Esophagus muscularis mucosa (tissue), 4 donors: ENCODE results near the gene TNFRSF1B. TPM values are rescaled to one million over a fixed set of nuclear protein-coding genes. Genes with fewer than 3 reads are reported as not detected.
A peak's percentile ranks its signal among the peaks of the same experiment; 100 is the strongest.

Experiments used
- DNase-seq: peaks from one replicate; pipeline ENCODE4 v3.0.0-alpha.2; 2017; ENCODE audit errors: extremely low spot score
- H3K27ac ChIP-seq, 4 donors: fragments of 200-600 bp; sonication (generic); replicated peaks in 1 of 4; 1 replicate in 3 of 4; 2 replicates in 1 of 4; pipeline ENCODE4 v1.5.1; 2016 to 2019; ENCODE audit warnings: mild to moderate bottlenecking in 1 of 4
- H3K27me3 ChIP-seq, 4 donors: fragments of 200-600 bp; sonication (generic); one replicate each; pipeline versions ENCODE4 v1.5.1 to v1.6.0; 2016 to 2019
- H3K36me3 ChIP-seq, 4 donors: fragments of 200-600 bp; sonication (generic); one replicate each; pipeline ENCODE4 v1.5.1; 2016 to 2019
- H3K4me1 ChIP-seq, 4 donors: fragments of 200-600 bp; sonication (generic); one replicate each; pipeline ENCODE4 v1.5.1; 2016 to 2019
- H3K4me3 ChIP-seq, 4 donors: fragments of 200-600 bp; sonication (generic); 1 replicate in 2 of 4; 2 replicates in 2 of 4; pipeline ENCODE4 v1.5.1; 2016 to 2019; ENCODE audit warnings: mild to moderate bottlenecking in 4 of 4, moderate library complexity in 1 of 4
- H3K9me3 ChIP-seq, 4 donors: fragments of 200-600 bp; sonication (generic); 1 replicate in 3 of 4; 2 replicates in 1 of 4; pipeline ENCODE4 v1.5.1; 2016 to 2019
- CTCF ChIP-seq, 3 experiments: fragments of 200-600 bp in 2 of 3; fragments of 450-650 bp in 1 of 3; sonication (generic) in 2 of 3; IDR thresholded peaks; one replicate each; pipeline ENCODE4 v1.5.1; 2017 to 2019; ENCODE audit warnings: antibody characterized with exemption in 3 of 3, mild to moderate bottlenecking in 2 of 3, moderate library complexity in 1 of 3
- EP300 ChIP-seq: sonication (generic); formaldehyde crosslinking; IDR thresholded peaks from one replicate; pipeline ENCODE4 v1.6.1; 2017; ENCODE audit warnings: antibody characterized with exemption
- POLR2A ChIP-seq: fragments of 450-650 bp; IDR thresholded peaks from one replicate; pipeline ENCODE4 v1.6.1; 2017; ENCODE audit warnings: antibody characterized with exemption, moderate library complexity, mild to moderate bottlenecking, low read depth
- POLR2AphosphoS5 ChIP-seq, 2 donors: sonication (generic); formaldehyde crosslinking; IDR thresholded peaks; one replicate each; pipeline ENCODE4 v1.6.1; 2017; ENCODE audit warnings: antibody characterized with exemption in 2 of 2
- WGBS: methylation state at CpG from one replicate; pipeline ENCODE4 v1.1.5; 2018; 5-methylcytosine and 5-hydroxymethylcytosine counted together
- intact Hi-C: fragments of 100-400 bp; cut with DNase I; formaldehyde crosslinking; loops from one replicate; pipeline ENCODE4 v1.15.1; 2023
- total RNA-seq, 4 donors: library from RNA; depleted of rRNA; stranded (reverse); fragments of >200 nt; gene quantifications; one replicate each; pipeline versions ENCODE4 v1.1.0 to v1.2.1, GENCODE V29; 2016

The TNFRSF1B gene
- total RNA-seq, 4 donors from 2014 or later = 15.4 to 55.5 (median 32.4) TPM

- Histone ChIP-seq H3K36me3 (peaks cover 0 to 4% (median 0%) of the 10 kb centered on the region in 4 donors), H3K27ac (peak overlapping the region; percentile 75 to 86 (median 82)), H3K9me3 (no peaks in the 10 kb centered on the region), H3K4me1 (peaks cover 65 to 87% (median 86%) of the 10 kb centered on the region in 4 donors), H3K27me3 (peaks cover 0 to 43% (median 0%) of the 10 kb centered on the region in 4 donors), H3K4me3 (peak overlapping the region; percentile 18 to 38 (median 24))
- WGBS = 71% methylated on average over 12 of the region's 19 CpGs
- intact Hi-C loops = no loop called here
- no peak for DNase-seq
- no peak for TF ChIP-seq EP300
- TF ChIP-seq POLR2AphosphoS5 (IDR thresholded peaks at IDR 0.05) = no peak
- no peak for TF ChIP-seq CTCF (IDR thresholded peaks at IDR 0.05)
- no peak for TF ChIP-seq POLR2A
Measured at GRCh38 chr1:12185036-12185917, 18.5 kb downstream of the TNFRSF1B start.

- DNase-seq = no peak
- Histone ChIP-seq H3K27ac (peak overlapping the region; percentile 75 to 86 (median 82)), H3K36me3 (peaks cover 0 to 8% (median 2%) of the 10 kb centered on the region in 4 donors), H3K4me3 (peak overlapping the region in 1 of 4 donors; percentile 3), H3K27me3 (peaks cover 0 to 47% (median 0%) of the 10 kb centered on the region in 4 donors), H3K4me1 (peaks cover 57 to 79% (median 78%) of the 10 kb centered on the region in 4 donors), H3K9me3 (no peaks in the 10 kb centered on the region)
- 68% methylated on average over 5 of the region's 13 CpGs for WGBS
- intact Hi-C loops = no loop called here
- TF ChIP-seq POLR2A = no peak
- no peak for TF ChIP-seq POLR2AphosphoS5 (IDR thresholded peaks at IDR 0.05)
- TF ChIP-seq CTCF (IDR thresholded peaks at IDR 0.05) = no peak
- TF ChIP-seq EP300 = no peak
Measured at GRCh38 chr1:12185918-12186678, 19.3 kb downstream of the TNFRSF1B start.

- peak overlapping the region in 2 of 4 donors; percentile 75 to 86 for H3K27ac ChIP-seq
- no peak overlapping the region for H3K4me3 ChIP-seq
- 100% methylated on average over 3 of the region's 4 CpGs for WGBS
- TF ChIP-seq POLR2A (no peak), CTCF (IDR thresholded peaks at IDR 0.05) (no peak), EP300 (no peak), POLR2AphosphoS5 (IDR thresholded peaks at IDR 0.05) (no peak)
- H3K9me3 ChIP-seq = no peaks in the 10 kb centered on the region
- DNase-seq = no peak
- H3K4me1 ChIP-seq = peaks cover 52 to 73% (median 72%) of the 10 kb centered on the region in 4 donors
- intact Hi-C loops = no loop called here
- peaks cover 0 to 53% (median 0%) of the 10 kb centered on the region in 4 donors for H3K27me3 ChIP-seq
- H3K36me3 ChIP-seq = peaks cover 0 to 14% (median 6%) of the 10 kb centered on the region in 4 donors
Measured at GRCh38 chr1:12186679-12186985, 19.8 kb downstream of the TNFRSF1B start.

- Histone ChIP-seq H3K36me3 (peaks cover 2 to 28% (median 18%) of the 10 kb centered on the region in 4 donors), H3K27me3 (peaks cover 0 to 55% (median 0%) of the 10 kb centered on the region in 4 donors), H3K4me3 (no peak overlapping the region), H3K4me1 (peaks cover 48 to 59% (median 57%) of the 10 kb centered on the region in 4 donors), H3K9me3 (no peaks in the 10 kb centered on the region), H3K27ac (no peak overlapping the region)
- no peak for TF ChIP-seq CTCF (IDR thresholded peaks at IDR 0.05)
- no peak for TF ChIP-seq POLR2A
- no peak for TF ChIP-seq EP300
- TF ChIP-seq POLR2AphosphoS5 (IDR thresholded peaks at IDR 0.05) = no peak
- 62% methylated on average over 3 of the region's 3 CpGs for WGBS
- DNase-seq = no peak
- intact Hi-C loops = no loop called here
Measured at GRCh38 chr1:12188115-12188514, 21.3 kb downstream of the TNFRSF1B start.
